ENCODE measurements around the gene GPR157.

GPR157 gene

DNA sequence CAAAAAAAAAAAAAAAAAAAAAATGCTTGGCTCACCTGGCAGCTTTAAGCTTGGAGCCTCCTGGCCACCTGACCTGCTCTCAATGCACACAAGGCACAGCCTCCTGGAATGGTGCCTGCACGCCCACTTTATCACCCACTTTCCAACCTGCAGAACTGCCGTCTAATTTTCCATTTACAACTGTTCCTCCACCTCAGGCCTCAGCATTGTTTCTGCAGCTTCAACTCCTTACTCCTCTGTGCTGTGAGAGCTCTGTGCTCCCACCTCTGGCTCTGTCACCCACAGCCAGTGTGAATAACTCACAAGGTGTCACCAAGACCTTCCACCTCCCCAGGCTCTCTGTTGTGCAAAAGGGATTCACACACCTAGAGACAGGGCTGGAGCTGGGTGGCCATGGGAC is 38.7 kb upstream of the GPR157 start:
- Histone ChIP-seq H2BK5ac (ENCODE audit: low read depth, low read length, poor library complexity, severe bottlenecking) (no peak overlapping the region), H4K8ac (ENCODE audit: low read length) (no peak overlapping the region), H3K27me3 (ENCODE audit: control insufficient read depth in 1 of 2, insufficient read depth in 1 of 2, low read length in 2 of 2) (no peaks in the 10 kb centered on the region), H3K14ac (ENCODE audit: low read length in 2 of 2) (no peak overlapping the region), H3K9ac (ENCODE audit: low read length) (no peak overlapping the region), H3K27ac (ENCODE audit: low read length, poor library complexity, severe bottlenecking) (no peak overlapping the region), H2BK120ac (ENCODE audit: low read depth, low read length) (no peak overlapping the region), H2BK12ac (ENCODE audit: low read length in 2 of 2) (no peak overlapping the region), H3K36me3 (ENCODE audit: control insufficient read depth in 1 of 2, insufficient read depth in 2 of 2, low read depth in 1 of 2, low read length in 2 of 2) (peaks cover 32 to 54% of the 10 kb centered on the region in 2 experiments), H4K91ac (ENCODE audit: low read length) (no peak overlapping the region), H2AFZ (ENCODE audit: low read depth, low read length) (no peak overlapping the region), H3K79me1 (replicated peaks; ENCODE audit: low read length, poor library complexity, severe bottlenecking) (peaks cover 4% of the 10 kb centered on the region), H3K4me2 (ENCODE audit: low read length, poor library complexity, severe bottlenecking) (no peak overlapping the region), H2AK5ac (ENCODE audit: low read length, severe bottlenecking) (no peak overlapping the region), H3K4ac (ENCODE audit: low read depth in 1 of 2, low read length in 2 of 2) (no peak overlapping the region), H3K23ac (ENCODE audit: low read length in 2 of 2) (peak overlapping the region in 1 of 2 experiments; percentile 57), H2BK15ac (ENCODE audit: low read depth, poor library complexity, severe bottlenecking) (no peak overlapping the region), H3K4me3 (ENCODE audit: insufficient read depth in 1 of 2, low read depth in 1 of 2, low read length in 2 of 2) (no peak overlapping the region), H3K4me1 (ENCODE audit: control insufficient read depth, insufficient read depth, low read depth, low read length) (peaks cover 49% of the 10 kb centered on the region), H3K9me3 (ENCODE audit: control insufficient read depth, low read length) (no peaks in the 10 kb centered on the region), H3K18ac (ENCODE audit: low read depth in 1 of 2, low read length in 2 of 2) (no peak overlapping the region)
- no peak for DNase-seq
- 93% methylated on average over 2 of the region's 2 CpGs for WGBS

DNA sequence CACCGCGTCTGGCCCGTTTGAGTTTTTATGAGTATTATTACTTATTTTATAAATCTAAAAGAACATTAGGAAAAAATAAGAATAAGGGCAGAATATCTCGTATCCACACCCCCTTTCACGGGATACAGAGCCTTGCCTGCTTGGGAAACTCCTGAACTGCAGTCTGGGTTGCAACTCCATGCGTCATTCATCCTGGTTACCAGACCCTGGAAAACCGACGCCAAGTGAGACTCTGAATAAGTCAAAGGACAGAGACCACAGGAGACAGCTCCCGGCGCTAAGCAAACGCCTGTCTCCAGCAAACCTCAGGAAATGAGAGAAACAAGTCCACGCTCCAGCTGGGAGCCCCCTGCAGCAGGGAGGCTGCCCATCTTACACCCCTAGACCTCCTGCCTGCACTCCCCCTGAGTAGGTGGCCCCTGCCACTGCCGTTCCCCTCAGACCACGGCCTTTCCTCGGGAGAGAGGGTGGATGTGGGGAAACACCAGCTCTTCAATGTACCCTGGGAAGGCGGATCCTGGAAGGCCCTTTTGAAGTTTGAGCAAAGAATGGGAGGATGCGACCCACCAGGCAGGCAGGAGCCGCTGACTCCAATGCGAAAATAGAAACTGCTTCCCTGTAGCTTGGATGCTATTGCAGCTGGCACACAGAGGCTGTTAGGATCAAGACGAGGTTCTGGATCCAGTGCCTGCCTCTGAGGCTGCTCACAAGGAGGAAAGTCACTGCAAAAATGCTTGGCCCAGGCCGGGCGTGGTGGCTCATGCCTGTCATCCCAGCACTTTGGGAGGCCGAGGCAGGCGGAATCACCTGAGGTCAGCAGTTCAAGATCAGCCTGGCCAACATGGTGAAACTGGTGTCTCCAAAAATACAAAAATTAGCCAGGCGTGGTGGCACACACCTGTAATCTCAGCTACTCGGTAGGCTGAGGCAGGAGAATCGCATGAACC is 37.7 kb upstream of the GPR157 start:
- Histone ChIP-seq H2AK5ac (ENCODE audit: low read length, severe bottlenecking) (no peak overlapping the region), H3K36me3 (ENCODE audit: control insufficient read depth in 1 of 2, insufficient read depth in 2 of 2, low read depth in 1 of 2, low read length in 2 of 2) (peaks cover 37 to 47% of the 10 kb centered on the region in 2 experiments), H2AFZ (ENCODE audit: low read depth, low read length) (no peak overlapping the region), H3K79me1 (replicated peaks; ENCODE audit: low read length, poor library complexity, severe bottlenecking) (peaks cover 4% of the 10 kb centered on the region), H2BK5ac (ENCODE audit: low read depth, low read length, poor library complexity, severe bottlenecking) (no peak overlapping the region), H3K9me3 (ENCODE audit: control insufficient read depth, low read length) (no peaks in the 10 kb centered on the region), H3K4me2 (ENCODE audit: low read length, poor library complexity, severe bottlenecking) (peak overlapping the region; percentile 24), H3K23ac (ENCODE audit: low read length in 2 of 2) (no peak overlapping the region), H2BK12ac (ENCODE audit: low read length in 2 of 2) (no peak overlapping the region), H3K27ac (ENCODE audit: low read length, poor library complexity, severe bottlenecking) (peak overlapping the region; percentile 69), H2BK15ac (ENCODE audit: low read depth, poor library complexity, severe bottlenecking) (no peak overlapping the region), H3K14ac (ENCODE audit: low read length in 2 of 2) (no peak overlapping the region), H2BK120ac (ENCODE audit: low read depth, low read length) (no peak overlapping the region), H3K18ac (ENCODE audit: low read depth in 1 of 2, low read length in 2 of 2) (no peak overlapping the region), H3K4ac (ENCODE audit: low read depth in 1 of 2, low read length in 2 of 2) (no peak overlapping the region), H3K27me3 (ENCODE audit: control insufficient read depth in 1 of 2, insufficient read depth in 1 of 2, low read length in 2 of 2) (no peaks in the 10 kb centered on the region), H3K9ac (ENCODE audit: low read length) (peak overlapping the region; percentile 57), H3K4me3 (ENCODE audit: insufficient read depth in 1 of 2, low read depth in 1 of 2, low read length in 2 of 2) (no peak overlapping the region), H4K91ac (ENCODE audit: low read length) (peak overlapping the region; percentile 35), H3K4me1 (ENCODE audit: control insufficient read depth, insufficient read depth, low read depth, low read length) (peaks cover 51% of the 10 kb centered on the region), H4K8ac (ENCODE audit: low read length) (peak overlapping the region; percentile 31)
- peak; percentile 59 for DNase-seq
- WGBS, result 93% methylated on average over 24 of the region's 27 CpGs

GRCh38 chr1:9165396-9165795 is 36.5 kb upstream of the GPR157 start:
- Histone ChIP-seq H4K8ac (ENCODE audit: low read length) (no peak overlapping the region), H3K27me3 (ENCODE audit: control insufficient read depth in 1 of 2, insufficient read depth in 1 of 2, low read length in 2 of 2) (no peaks in the 10 kb centered on the region), H4K91ac (ENCODE audit: low read length) (no peak overlapping the region), H3K9me3 (ENCODE audit: control insufficient read depth, low read length) (no peaks in the 10 kb centered on the region), H3K14ac (ENCODE audit: low read length in 2 of 2) (no peak overlapping the region), H3K4ac (ENCODE audit: low read depth in 1 of 2, low read length in 2 of 2) (no peak overlapping the region), H3K79me1 (replicated peaks; ENCODE audit: low read length, poor library complexity, severe bottlenecking) (peaks cover 4% of the 10 kb centered on the region), H3K18ac (ENCODE audit: low read depth in 1 of 2, low read length in 2 of 2) (no peak overlapping the region), H3K4me1 (ENCODE audit: control insufficient read depth, insufficient read depth, low read depth, low read length) (peaks cover 53% of the 10 kb centered on the region), H3K9ac (ENCODE audit: low read length) (peak overlapping the region; percentile 87), H2BK5ac (ENCODE audit: low read depth, low read length, poor library complexity, severe bottlenecking) (no peak overlapping the region), H3K23ac (ENCODE audit: low read length in 2 of 2) (no peak overlapping the region), H2BK12ac (ENCODE audit: low read length in 2 of 2) (no peak overlapping the region), H3K36me3 (ENCODE audit: control insufficient read depth in 1 of 2, insufficient read depth in 2 of 2, low read depth in 1 of 2, low read length in 2 of 2) (peaks cover 37 to 49% of the 10 kb centered on the region in 2 experiments), H3K4me2 (ENCODE audit: low read length, poor library complexity, severe bottlenecking) (no peak overlapping the region), H3K27ac (ENCODE audit: low read length, poor library complexity, severe bottlenecking) (no peak overlapping the region), H2BK15ac (ENCODE audit: low read depth, poor library complexity, severe bottlenecking) (no peak overlapping the region), H2BK120ac (ENCODE audit: low read depth, low read length) (no peak overlapping the region), H2AFZ (ENCODE audit: low read depth, low read length) (no peak overlapping the region), H2AK5ac (ENCODE audit: low read length, severe bottlenecking) (no peak overlapping the region), H3K4me3 (ENCODE audit: insufficient read depth in 1 of 2, low read depth in 1 of 2, low read length in 2 of 2) (peak overlapping the region in 1 of 2 experiments; percentile 45)
- DNase-seq, result no peak
- 81% methylated on average over 7 of the region's 7 CpGs for WGBS

- Histone ChIP-seq H2AFZ (ENCODE audit: low read depth, low read length) (no peak overlapping the region), H3K79me1 (replicated peaks; ENCODE audit: low read length, poor library complexity, severe bottlenecking) (peaks cover 6% of the 10 kb centered on the region), H2BK15ac (ENCODE audit: low read depth, poor library complexity, severe bottlenecking) (no peak overlapping the region), H3K27ac (ENCODE audit: low read length, poor library complexity, severe bottlenecking) (peak overlapping the region; percentile 22), H3K4me3 (ENCODE audit: insufficient read depth in 1 of 2, low read depth in 1 of 2, low read length in 2 of 2) (peak overlapping the region in 1 of 2 experiments; percentile 45), H4K8ac (ENCODE audit: low read length) (no peak overlapping the region), H2BK120ac (ENCODE audit: low read depth, low read length) (no peak overlapping the region), H3K36me3 (ENCODE audit: control insufficient read depth in 1 of 2, insufficient read depth in 2 of 2, low read depth in 1 of 2, low read length in 2 of 2) (peaks cover 39 to 51% of the 10 kb centered on the region in 2 experiments), H4K91ac (ENCODE audit: low read length) (peak overlapping the region; percentile 53), H3K9ac (ENCODE audit: low read length) (peak overlapping the region; percentile 87), H3K27me3 (ENCODE audit: control insufficient read depth in 1 of 2, insufficient read depth in 1 of 2, low read length in 2 of 2) (no peaks in the 10 kb centered on the region), H3K23ac (ENCODE audit: low read length in 2 of 2) (no peak overlapping the region), H3K4ac (ENCODE audit: low read depth in 1 of 2, low read length in 2 of 2) (peak overlapping the region; percentile 28 to 37), H2AK5ac (ENCODE audit: low read length, severe bottlenecking) (peak overlapping the region; percentile 47), H2BK12ac (ENCODE audit: low read length in 2 of 2) (peak overlapping the region in 1 of 2 experiments; percentile 40), H3K14ac (ENCODE audit: low read length in 2 of 2) (no peak overlapping the region), H3K9me3 (ENCODE audit: control insufficient read depth, low read length) (no peaks in the 10 kb centered on the region), H3K4me2 (ENCODE audit: low read length, poor library complexity, severe bottlenecking) (no peak overlapping the region), H2BK5ac (ENCODE audit: low read depth, low read length, poor library complexity, severe bottlenecking) (no peak overlapping the region), H3K18ac (ENCODE audit: low read depth in 1 of 2, low read length in 2 of 2) (peak overlapping the region; percentile 13 to 29), H3K4me1 (ENCODE audit: control insufficient read depth, insufficient read depth, low read depth, low read length) (peaks cover 52% of the 10 kb centered on the region)
- WGBS, result 82% methylated on average over 7 of the region's 7 CpGs
- DNase-seq, result no peak
These were observed 36.0 kb upstream of the GPR157 start for GRCh38 chr1:9164919-9165318.
